H1 (cell line): ENCODE measurements around the gene GABPA. TPM values are rescaled to one million over a fixed set of nuclear protein-coding genes. Genes with fewer than 3 reads are reported as not detected.
A peak's percentile ranks its signal among the peaks of the same experiment; 100 is the strongest.

ENCODE experiments used
- CTCF ChIA-PET: fragments of 300-600 bp; sonication (Branson Sonifier 250); formaldehyde crosslinking; loops from one replicate; lab custom pipeline; 2021; ENCODE audit not compliant: partially characterized antibody; lab: Charles Lee
- POLR2A ChIA-PET: fragments of 300-600 bp; sonication (Branson Sonifier 250); formaldehyde crosslinking; loops from one replicate; lab custom pipeline; 2021; ENCODE audit warnings: inconsistent platforms; ENCODE audit not compliant: partially characterized antibody; lab: Charles Lee
- DNase-seq, 2 experiments: peaks; one replicate each; pipeline versions ENCODE4 v3.0.0 to v3.0.0-alpha.2; 2010 to 2022; ENCODE audit warnings: low spot score in 2 of 2, low read depth in 1 of 2, mixed read lengths in 1 of 2
- FAIRE-seq: peaks from 2 replicates; lab custom pipeline; 2011; peaks lifted over from hg19 to GRCh38; lab: Jason Lieb, UNC
- H2AFZ ChIP-seq: 2 replicates; pipeline ENCODE4 v1.8.1; 2012; ENCODE audit warnings: low read length, inconsistent platforms
- H2AK5ac ChIP-seq: 2 replicates; pipeline ENCODE4 v1.6.1; 2013; ENCODE audit warnings: low read depth, low read length
- H2BK120ac ChIP-seq: replicated peaks from 2 replicates; pipeline ENCODE3; 2013; ENCODE audit warnings: low read depth, low read length, inconsistent platforms
- H2BK12ac ChIP-seq: 2 replicates; pipeline ENCODE4 v1.6.1; 2013; ENCODE audit warnings: low read depth, low read length
- H2BK15ac ChIP-seq: 2 replicates; pipeline ENCODE4 v1.6.1; 2013; ENCODE audit warnings: low read length
- H2BK20ac ChIP-seq: 2 replicates; pipeline ENCODE4 v1.6.1; 2013; ENCODE audit warnings: low read length
- H2BK5ac ChIP-seq: 2 replicates; pipeline ENCODE4 v1.6.1; 2013; ENCODE audit warnings: low read depth, low read length
- H3K14ac ChIP-seq: 2 replicates; pipeline ENCODE4 v1.6.1; 2013; ENCODE audit warnings: inconsistent platforms; ENCODE audit not compliant: insufficient read length
- H3K18ac ChIP-seq: 2 replicates; pipeline ENCODE4 v1.6.1; 2013; ENCODE audit warnings: low read length; ENCODE audit errors: extremely low read depth
- H3K23ac ChIP-seq: 2 replicates; pipeline ENCODE4 v1.6.1; 2013; ENCODE audit warnings: inconsistent platforms; ENCODE audit not compliant: insufficient read length
- H3K23me2 ChIP-seq: 2 replicates; pipeline ENCODE4 v1.6.1; 2013; ENCODE audit warnings: low read depth, low read length
- H3K27ac ChIP-seq: 2 replicates; pipeline ENCODE4 v1.6.1; 2011; ENCODE audit warnings: low read depth, low read length, inconsistent platforms
- H3K27me3 ChIP-seq, 4 experiments: replicated peaks in 1 of 4; 1 replicate in 1 of 4; 2 replicates in 3 of 4; pipeline versions ENCODE4 v1.6.1 to v1.8.1; 2011 to 2013; ENCODE audit warnings: low read length in 3 of 4, mild to moderate bottlenecking in 3 of 4, inconsistent platforms in 2 of 4, mixed read lengths in 2 of 4, moderate library complexity in 1 of 4; ENCODE audit not compliant: control insufficient read depth in 3 of 4, insufficient read depth in 3 of 4; ENCODE audit errors: extremely low read depth in 1 of 4
- H3K36me3 ChIP-seq, 4 experiments: 2 replicates each; pipeline versions ENCODE4 v1.6.1 to v1.8.1; 2011 to 2013; ENCODE audit warnings: mild to moderate bottlenecking in 4 of 4, low read length in 3 of 4, moderate library complexity in 2 of 4, control low read depth in 1 of 4, inconsistent platforms in 1 of 4; ENCODE audit not compliant: insufficient read depth in 4 of 4, control insufficient read depth in 2 of 4
- H3K4ac ChIP-seq: replicated peaks from 2 replicates; pipeline ENCODE3; 2013; ENCODE audit warnings: low read length, low read depth, mixed read lengths, inconsistent platforms; ENCODE audit not compliant: insufficient read length
- H3K4me1 ChIP-seq, 4 experiments: replicated peaks in 1 of 4; 1 replicate in 1 of 4; 2 replicates in 3 of 4; pipeline versions ENCODE4 v1.6.1 to v1.8.1; 2011 to 2013; ENCODE audit warnings: low read length in 3 of 4, inconsistent platforms in 2 of 4, mixed read lengths in 1 of 4; ENCODE audit not compliant: insufficient read depth in 4 of 4, control insufficient read depth in 3 of 4
- H3K4me2 ChIP-seq, 2 experiments: 2 replicates each; pipeline versions ENCODE4 v1.6.1 to v1.8.1; 2011 to 2013; ENCODE audit warnings: low read depth in 2 of 2, low read length in 2 of 2, control low read depth in 1 of 2, inconsistent platforms in 1 of 2, mild to moderate bottlenecking in 1 of 2; ENCODE audit not compliant: insufficient read depth in 1 of 2
- H3K4me3 ChIP-seq, 4 experiments: fragments of 200-600, 300-600 bp in 1 of 4; sonication (generic), shearing (Covaris generic), sonication (Bioruptor Twin) in 1 of 4; 2 replicates each; pipeline versions ENCODE4 v1.5.1 to v1.8.1; 2011 to 2016; ENCODE audit warnings: low read length in 4 of 4, low read depth in 3 of 4, control low read depth in 2 of 4, inconsistent platforms in 2 of 4, mild to moderate bottlenecking in 2 of 4, mixed read lengths in 1 of 4, moderate library complexity in 1 of 4; ENCODE audit not compliant: insufficient read depth in 2 of 4; ENCODE audit errors: extremely low read depth in 1 of 4
- H3K56ac ChIP-seq: replicated peaks from 2 replicates; pipeline ENCODE3; 2013; ENCODE audit warnings: low read depth, mild to moderate bottlenecking, mixed read lengths, low read length, inconsistent platforms; ENCODE audit not compliant: insufficient read length
- H3K79me1 ChIP-seq: 2 replicates; pipeline ENCODE4 v1.6.1; 2013; ENCODE audit warnings: low read depth, low read length, control low read depth
- H3K79me2 ChIP-seq, 2 experiments: 2 replicates each; pipeline versions ENCODE4 v1.6.1 to v1.8.1; 2012 to 2013; ENCODE audit warnings: low read length in 2 of 2, mild to moderate bottlenecking in 2 of 2, inconsistent platforms in 1 of 2; ENCODE audit not compliant: insufficient read depth in 2 of 2, control insufficient read depth in 1 of 2
- H3K9ac ChIP-seq, 4 experiments: replicated peaks in 1 of 4; 1 replicate in 1 of 4; 2 replicates in 3 of 4; pipeline versions ENCODE4 v1.6.1 to v1.8.1; 2011 to 2013; ENCODE audit warnings: low read depth in 3 of 4, low read length in 3 of 4, control low read depth in 2 of 4, mild to moderate bottlenecking in 2 of 4, moderate library complexity in 2 of 4, inconsistent platforms in 1 of 4; ENCODE audit errors: extremely low read depth in 1 of 4
- H3K9me3 ChIP-seq, 2 experiments: 2 replicates each; pipeline versions ENCODE4 v1.6.1 to v1.8.1; 2012 to 2013; ENCODE audit warnings: mild to moderate bottlenecking in 2 of 2, moderate library complexity in 2 of 2, control low read depth in 1 of 2, inconsistent platforms in 1 of 2, low read depth in 1 of 2, low read length in 1 of 2, mixed read lengths in 1 of 2; ENCODE audit not compliant: insufficient read depth in 2 of 2
- H4K20me1 ChIP-seq, 2 experiments: replicated peaks in 1 of 2; 2 replicates each; pipeline versions ENCODE3 to v1.8.1; 2011 to 2013; ENCODE audit warnings: inconsistent platforms in 2 of 2, low read length in 2 of 2, mild to moderate bottlenecking in 1 of 2; ENCODE audit not compliant: insufficient read depth in 2 of 2, control insufficient read depth in 1 of 2
- H4K5ac ChIP-seq: 2 replicates; pipeline ENCODE4 v1.6.1; 2013; ENCODE audit warnings: low read length, low read depth, mixed read lengths, inconsistent platforms; ENCODE audit not compliant: insufficient read length
- H4K8ac ChIP-seq: 2 replicates; pipeline ENCODE4 v1.8.0; 2013; ENCODE audit warnings: mild to moderate bottlenecking, moderate library complexity, low read length, inconsistent platforms; ENCODE audit not compliant: insufficient read depth; ENCODE audit errors: extremely low read depth
- H4K91ac ChIP-seq: replicated peaks from 2 replicates; pipeline ENCODE3; 2013; ENCODE audit warnings: low read length, mixed read lengths, inconsistent platforms; ENCODE audit not compliant: insufficient read length
- SIX5 ChIP-seq: IDR thresholded peaks from 2 replicates; pipeline ENCODE4 v1.6.1; 2011; ENCODE audit warnings: mild to moderate bottlenecking, low read depth, low read length
- WGBS, 2 experiments: shearing (Covaris generic) in 1 of 2; methylation state at CpG; one replicate each; pipeline versions ENCODE4 v1.1.6 to v1.1.7; 2013 to 2015; ENCODE audit warnings: low lambda C conversion rate in 2 of 2, mixed read lengths in 2 of 2, inconsistent platforms in 1 of 2, low coverage in 1 of 2, missing lambda C conversion rate in 1 of 2; ENCODE audit not compliant: insufficient replicate concordance in 2 of 2, insufficient coverage in 1 of 2, insufficient read length in 1 of 2; ENCODE audit errors: extremely low coverage in 1 of 2, missing lambda C conversion rate in 1 of 2; 5-methylcytosine and 5-hydroxymethylcytosine counted together
- polyA plus RNA-seq, 7 experiments: library from polyadenylated mRNA; depleted of rRNA in 3 of 7; stranded (reverse) in 5 of 7; unstranded in 2 of 7; fragments of >200 nt in 5 of 7; fragments of 200-250 nt in 2 of 7; gene quantifications; 1 replicate in 5 of 7; 2 replicates in 1 of 7; 4 replicates in 1 of 7; pipeline versions ENCODE4 v1.2.1 to v1.2.3, GENCODE V29; 2011 to 2013; ENCODE audit warnings: missing spikeins in 2 of 7, mixed read lengths in 2 of 7
- total RNA-seq: library from RNA; stranded (reverse); fragmentation: NEBNext Ultra II Directional; extraction: Animal tissue kit (Norgen Biotek cat#: 25700); gene quantifications from 2 replicates; pipeline ENCODE4 v1.2.1, GENCODE V29; 2021

GABPA gene
- total and polyA plus RNA-seq, 2 of the 8 experiments (the other 6 are each of a cell fraction or from before 2014, with no cell fraction given), result 5.2 to 22.2 TPM

DNA sequence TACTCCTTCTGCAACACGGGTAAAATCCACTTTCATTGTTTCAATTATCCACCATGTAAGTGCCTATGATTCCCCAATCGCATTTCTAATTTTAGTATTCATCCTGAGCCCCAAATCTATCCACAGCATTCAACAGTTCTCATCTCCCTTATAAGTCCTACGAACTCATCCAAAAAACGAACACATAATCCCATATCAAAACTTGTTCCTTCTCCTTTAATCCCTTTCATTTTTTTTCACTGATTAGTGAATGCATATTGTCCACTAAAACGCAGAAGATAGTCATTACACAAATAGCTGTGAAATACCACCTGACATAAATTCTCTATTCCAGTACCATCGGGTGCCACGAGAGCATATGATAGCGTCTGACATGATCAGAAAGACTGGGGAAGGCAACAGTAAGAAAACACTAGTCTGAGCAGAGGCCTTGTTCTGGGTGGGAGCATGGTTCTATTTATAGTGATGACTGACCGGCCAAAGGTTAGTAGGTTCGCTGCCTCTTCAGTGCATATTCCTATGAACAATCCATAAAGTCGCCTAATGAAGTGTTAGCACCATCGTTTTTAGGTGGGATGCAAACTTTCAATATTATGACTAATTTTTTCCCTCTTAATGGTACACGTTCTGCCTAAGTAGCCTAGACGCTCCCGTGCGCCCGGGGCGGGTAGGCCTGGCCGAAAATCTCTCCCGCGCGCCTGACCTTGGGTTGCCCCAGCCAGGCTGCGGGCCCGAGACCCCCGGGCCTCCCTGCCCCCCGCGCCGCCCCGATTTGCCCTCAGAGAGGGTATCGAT is 716 bp upstream of the GABPA start:
- Histone ChIP-seq H2BK120ac (no peak overlapping the region), H3K56ac (peak overlapping the region; percentile 14), H4K5ac (no peak overlapping the region), H4K91ac (no peak overlapping the region), H2BK5ac (no peak overlapping the region), H3K4me1 (peaks cover 0 to 8% (median 0%) of the 10 kb centered on the region in 4 experiments; a peak in 2 of 7 replicates), H3K27me3 (no peaks in the 10 kb centered on the region), H3K79me1 (peaks cover 8% of the 10 kb centered on the region; the same call in 1 of the 2 replicates), H3K14ac (no peak overlapping the region), H3K23me2 (0 out of 2 replicates have a peak, but pooled peaks cover 2% of the 10 kb centered on the region), H3K9me3 (no peaks in the 10 kb centered on the region), H3K27ac (peak overlapping the region; percentile 43; the same call in 1 of the 2 replicates), H2BK12ac (no peak overlapping the region), H2BK20ac (no peak overlapping the region), H3K4ac (no peak overlapping the region), H2AFZ (no peak overlapping the region), H3K23ac (no peak overlapping the region), H3K36me3 (peaks cover 2 to 9% (median 4%) of the 10 kb centered on the region in 4 experiments; a peak in 4 of 8 replicates), H2AK5ac (no peak overlapping the region), H3K79me2 (peaks cover 6 to 78% of the 10 kb centered on the region in 2 experiments), H3K18ac (no peak overlapping the region), H3K4me2 (peak overlapping the region; percentile 28 to 75), H3K9ac (peak overlapping the region; percentile 74 to 100 (median 91)), H2BK15ac (no peak overlapping the region), H3K4me3 (peak overlapping the region; percentile 64 to 97 (median 90)), H4K8ac (no peak overlapping the region), H4K20me1 (peaks cover 0 to 3% of the 10 kb centered on the region in 2 experiments)
- 15 to 100% methylated on average over 2 to 29 of the region's 30 CpGs for WGBS, 2 experiments
- FAIRE-seq (no peak), DNase-seq (no peak)
- CTCF ChIA-PET, result interaction anchor here (0.7 to 1.8 kb wide), 5 partner anchors 26 to 128 kb away, joined by 3 to 10 read pairs (median 4); no protein-coding TSS in a partner anchor
- POLR2A ChIA-PET, result interaction anchor here (0.6 to 3.2 kb wide), 13 partner anchors 9 to 264 kb away, joined by 3 to 31 read pairs (median 5); partner anchors contain the start of gene MRPL39
- no peak for TF ChIP-seq SIX5
